Upper lobe of right lung (tissue), 1 donor: Measurements from ENCODE around the gene SLC35F6. TPM values are rescaled to one million over a fixed set of nuclear protein-coding genes. Genes with fewer than 3 reads are reported as not detected.

Experiments
- ATAC-seq: fragments of 200-7000 bp; cut with Tn5 transposase; one replicate; pipeline ENCODE4 v1.9.1; 2020; ENCODE audit warnings: mild to moderate bottlenecking, moderate library complexity
- DNase-seq: peaks from one replicate; pipeline ENCODE4 v3.0.0-alpha.2; 2020
- H3K27ac ChIP-seq: fragments of 200-600 bp; one replicate; pipeline ENCODE4 v1.8.0; 2022
- H3K27me3 ChIP-seq: fragments of 200-600 bp; one replicate; pipeline ENCODE4 v1.8.0; 2022; ENCODE audit warnings: mild to moderate bottlenecking
- H3K36me3 ChIP-seq: fragments of 200-600 bp; one replicate; pipeline ENCODE4 v1.8.0; 2022
- H3K4me1 ChIP-seq: fragments of 200-600 bp; one replicate; pipeline ENCODE4 v1.8.0; 2022
- H3K4me3 ChIP-seq: fragments of 200-600 bp; one replicate; pipeline ENCODE4 v1.8.0; 2022; ENCODE audit warnings: mild to moderate bottlenecking
- H3K9me3 ChIP-seq: fragments of 200-600 bp; one replicate; pipeline ENCODE4 v1.8.0; 2022
- CTCF ChIP-seq: fragments of 200-600 bp; IDR thresholded peaks from one replicate; pipeline ENCODE4 v1.8.0; 2022; ENCODE audit warnings: antibody characterized with exemption
- intact Hi-C: fragments of 100-400 bp; cut with DNase I; formaldehyde crosslinking; loops from one replicate; pipeline ENCODE4 v1.11.0; 2022
- total RNA-seq: library from RNA; stranded (reverse); fragmentation: NEBNext Ultra II Directional; extraction: Animal tissue kit (Norgen Biotek cat#: 25700); gene quantifications from one replicate; pipeline ENCODE4 v1.2.1, GENCODE V29; 2021
- donor health status: DM: no; HTN: yes; CAD: no; lungs with severe emphysema.

SLC35F6 gene
- total RNA-seq, 1 donor from 2014 or later, result 42.2 TPM

- H3K9me3 ChIP-seq, result no peaks in the 10 kb centered on the region
- H3K27ac ChIP-seq, result no peak overlapping the region
- no peaks in the 10 kb centered on the region for H3K27me3 ChIP-seq
- H3K36me3 ChIP-seq, result peaks cover 32% of the 10 kb centered on the region
- DNase-seq (no peak), ATAC-seq (no peak)
- H3K4me1 ChIP-seq, result peaks cover 11% of the 10 kb centered on the region
- TF ChIP-seq CTCF, result no peak
- no peak overlapping the region for H3K4me3 ChIP-seq
- intact Hi-C loops, result no loop called here
These were observed 19.0 kb downstream of the SLC35F6 start for GRCh38 chr2:26782876-26783704.

GRCh38 chr2:26784570-26785234 lies 20.6 kb downstream of the SLC35F6 start:
- ATAC-seq, result no peak
- Histone ChIP-seq H3K4me3 (peak overlapping the region; percentile 75), H3K27ac (no peak overlapping the region), H3K27me3 (no peaks in the 10 kb centered on the region), H3K4me1 (peaks cover 11% of the 10 kb centered on the region), H3K9me3 (no peaks in the 10 kb centered on the region), H3K36me3 (peaks cover 15% of the 10 kb centered on the region)
- no peak for DNase-seq
- TF ChIP-seq CTCF, result no peak
- intact Hi-C loops, result no loop called here

GRCh38 chr2:26785431-26786206 lies 21.5 kb downstream of the SLC35F6 start, which contains the start of gene CENPA:
TSS of gene CENPA (plus strand) at chr2:26786056. CDS start at chr2:26786197, 141 bp downstream.
- ATAC-seq (peak; percentile 100), DNase-seq (peak; percentile 96)
- TF ChIP-seq CTCF, result peak; percentile 43
- Histone ChIP-seq H3K27me3 (no peaks in the 10 kb centered on the region), H3K27ac (no peak within 1 kb of the TSS), H3K4me3 (peak within 1 kb of the TSS; percentile 75), H3K4me1 (peaks cover 11% of the 10 kb centered on the region), H3K36me3 (peaks cover 6% of the 10 kb centered on the region), H3K9me3 (no peaks in the 10 kb centered on the region)
- intact Hi-C loops, result no loop called here

GRCh38 chr2:26786207-26787028 lies 22.3 kb downstream of the SLC35F6 start:
- peak; percentile 75 for DNase-seq
- Histone ChIP-seq H3K4me1 (peaks cover 11% of the 10 kb centered on the region), H3K9me3 (no peaks in the 10 kb centered on the region), H3K27me3 (no peaks in the 10 kb centered on the region), H3K36me3 (no peaks in the 10 kb centered on the region), H3K4me3 (peak overlapping the region; percentile 75), H3K27ac (no peak overlapping the region)
- TF ChIP-seq CTCF, result no peak
- peak; percentile 7 for ATAC-seq
- intact Hi-C loops, result no loop called here

- H3K9me3 ChIP-seq, result no peaks in the 10 kb centered on the region
- intact Hi-C loops, result no loop called here
- TF ChIP-seq CTCF, result no peak
- DNase-seq, result no peak
- H3K4me3 ChIP-seq, result no peak overlapping the region
- H3K27ac ChIP-seq, result no peak overlapping the region
- no peaks in the 10 kb centered on the region for H3K27me3 ChIP-seq
- ATAC-seq, result no peak
- no peaks in the 10 kb centered on the region for H3K4me1 ChIP-seq
- H3K36me3 ChIP-seq, result no peaks in the 10 kb centered on the region
These were observed 28.6 kb downstream of the SLC35F6 start for GRCh38 chr2:26792720-26793119.
